Measurements from ENCODE around the gene NOP58. TPM values are rescaled to one million over a fixed set of nuclear protein-coding genes. Genes with fewer than 3 reads are reported as not detected.
A peak's percentile ranks its signal among the peaks of the same experiment; 100 is the strongest.

NOP58 gene, protein sequence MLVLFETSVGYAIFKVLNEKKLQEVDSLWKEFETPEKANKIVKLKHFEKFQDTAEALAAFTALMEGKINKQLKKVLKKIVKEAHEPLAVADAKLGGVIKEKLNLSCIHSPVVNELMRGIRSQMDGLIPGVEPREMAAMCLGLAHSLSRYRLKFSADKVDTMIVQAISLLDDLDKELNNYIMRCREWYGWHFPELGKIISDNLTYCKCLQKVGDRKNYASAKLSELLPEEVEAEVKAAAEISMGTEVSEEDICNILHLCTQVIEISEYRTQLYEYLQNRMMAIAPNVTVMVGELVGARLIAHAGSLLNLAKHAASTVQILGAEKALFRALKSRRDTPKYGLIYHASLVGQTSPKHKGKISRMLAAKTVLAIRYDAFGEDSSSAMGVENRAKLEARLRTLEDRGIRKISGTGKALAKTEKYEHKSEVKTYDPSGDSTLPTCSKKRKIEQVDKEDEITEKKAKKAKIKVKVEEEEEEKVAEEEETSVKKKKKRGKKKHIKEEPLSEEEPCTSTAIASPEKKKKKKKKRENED
- total RNA-seq, result 10 to 100 TPM; 12.9 to 26.6 (median 21.3) TPM
- polyA plus RNA-seq, result 10 to 100 TPM; 24.3 to 32.6 TPM
- long read RNA-seq, donor 1, transcript NOP58-201 (15 exons, 2,046 nt), result major isoform, 9 of 24 reads
- long read RNA-seq, donor 1, partial matches to known transcripts, result 12 of 24 reads
- long read RNA-seq, donor 1, other reads (novel, unspliced or antisense), result 3 of 24 reads
- long read RNA-seq, donor 2, partial matches to known transcripts, result 71 of 75 reads
- long read RNA-seq, donor 2, other reads (novel, unspliced or antisense), result 1 of 75 reads
- long read RNA-seq, donor 3, partial matches to known transcripts, result 14 of 20 reads
- long read RNA-seq, donor 3, other reads (novel, unspliced or antisense), result 2 of 20 reads

DNA sequence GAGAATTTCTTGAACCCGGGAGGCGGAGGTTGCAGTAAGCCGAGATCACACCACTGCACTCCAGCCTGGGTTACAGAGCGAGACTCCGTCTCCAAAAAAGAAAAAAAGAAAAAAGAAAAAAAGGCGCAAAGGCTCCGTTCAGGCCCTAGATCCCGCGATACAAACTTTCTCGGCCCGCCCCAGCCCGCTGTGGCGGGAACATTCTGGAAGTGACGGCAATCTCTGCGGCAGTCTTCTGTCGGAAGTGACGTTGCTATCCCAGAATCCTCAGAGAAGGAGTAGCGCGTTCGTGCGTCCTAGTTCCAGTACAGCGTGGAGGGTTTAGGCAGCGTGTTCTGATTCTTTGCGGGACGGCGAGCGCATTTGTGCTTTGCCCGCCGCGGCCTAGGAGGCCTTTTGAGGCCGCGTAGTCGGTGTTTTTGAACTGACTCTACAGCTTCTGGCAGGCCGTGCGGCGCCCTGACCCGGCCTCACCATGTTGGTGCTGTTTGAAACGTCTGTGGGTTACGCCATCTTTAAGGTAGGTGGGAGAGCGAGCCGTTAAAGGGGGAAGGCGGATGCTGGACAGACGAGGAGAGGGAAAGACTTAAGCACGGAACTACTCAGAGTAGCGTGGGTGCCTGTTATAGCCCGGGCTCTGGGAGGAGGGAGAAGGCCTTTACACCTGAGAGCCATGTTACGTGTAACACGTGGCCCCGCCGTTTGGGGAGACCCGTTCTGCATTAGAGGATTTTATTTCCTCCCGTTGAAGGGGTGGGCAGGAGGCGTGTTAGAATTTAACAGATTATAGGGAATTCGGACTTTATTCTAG lies at the start of gene NOP58:
Gene NOP58 (plus strand): TSS at position 297 of the 811 bp plus-strand sequence. CDS start 179 bp downstream, at position 476.
- ATAC-seq (peak; percentile 99), DNase-seq (peak; percentile 91 to 94 (median 92))
- H3K36me3 ChIP-seq, result no peaks in the 10 kb centered on the region
- 0 to 1% (median 0%) methylated on average over 43 to 54 of the region's 54 CpGs for WGBS, 4 donors
- H3K27ac ChIP-seq, result peak within 1 kb of the TSS; percentile 90 to 99 (median 97)
- no peaks in the 10 kb centered on the region for H3K27me3 ChIP-seq
- H3K4me3 ChIP-seq, result peak within 1 kb of the TSS; percentile 48 to 98 (median 80)
- H3K4me1 ChIP-seq, result peaks cover 0 to 46% (median 17%) of the 10 kb centered on the region in 12 donors
- H3K9me3 ChIP-seq, result no peaks in the 10 kb centered on the region
- TF ChIP-seq, protein P1, sequence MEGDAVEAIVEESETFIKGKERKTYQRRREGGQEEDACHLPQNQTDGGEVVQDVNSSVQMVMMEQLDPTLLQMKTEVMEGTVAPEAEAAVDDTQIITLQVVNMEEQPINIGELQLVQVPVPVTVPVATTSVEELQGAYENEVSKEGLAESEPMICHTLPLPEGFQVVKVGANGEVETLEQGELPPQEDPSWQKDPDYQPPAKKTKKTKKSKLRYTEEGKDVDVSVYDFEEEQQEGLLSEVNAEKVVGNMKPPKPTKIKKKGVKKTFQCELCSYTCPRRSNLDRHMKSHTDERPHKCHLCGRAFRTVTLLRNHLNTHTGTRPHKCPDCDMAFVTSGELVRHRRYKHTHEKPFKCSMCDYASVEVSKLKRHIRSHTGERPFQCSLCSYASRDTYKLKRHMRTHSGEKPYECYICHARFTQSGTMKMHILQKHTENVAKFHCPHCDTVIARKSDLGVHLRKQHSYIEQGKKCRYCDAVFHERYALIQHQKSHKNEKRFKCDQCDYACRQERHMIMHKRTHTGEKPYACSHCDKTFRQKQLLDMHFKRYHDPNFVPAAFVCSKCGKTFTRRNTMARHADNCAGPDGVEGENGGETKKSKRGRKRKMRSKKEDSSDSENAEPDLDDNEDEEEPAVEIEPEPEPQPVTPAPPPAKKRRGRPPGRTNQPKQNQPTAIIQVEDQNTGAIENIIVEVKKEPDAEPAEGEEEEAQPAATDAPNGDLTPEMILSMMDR (IDR thresholded peaks at IDR 0.05), result no peak
- peak in 1 of 2 donors; percentile 93 for TF ChIP-seq POLR2A (IDR thresholded peaks at IDR 0.05)
- intact Hi-C loops (cut with DNase I), result loop anchor here in 1 of 10 donors (5.0 kb wide), 1 partner anchor 112 kb away; the partner anchor contains the start of gene BMPR2

DNA sequence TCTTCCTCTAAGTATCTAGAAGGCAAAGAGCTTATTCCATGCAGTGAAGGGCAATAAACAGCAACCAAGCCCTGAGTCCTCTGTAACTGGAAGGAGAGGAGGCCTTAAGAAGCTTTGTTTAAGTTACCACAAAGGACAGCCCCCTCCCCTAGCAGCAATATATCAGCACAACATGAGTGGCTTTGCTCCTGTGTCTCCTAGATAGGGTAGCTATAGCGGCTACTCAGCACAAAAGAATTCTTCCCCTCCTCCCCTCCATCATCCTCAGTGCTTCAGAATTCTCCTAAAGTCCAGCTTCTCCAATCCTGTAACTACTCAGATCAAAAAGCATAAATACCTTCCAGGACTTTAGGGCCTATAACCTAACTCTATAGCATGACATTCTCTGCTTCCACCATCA lies 43.7 kb upstream of the NOP58 start:
- WGBS, 4 donors, result 55 to 91% (median 59%) methylated on average over 1 of the region's 1 CpG
- Histone ChIP-seq H3K9me3 (no peaks in the 10 kb centered on the region), H3K27me3 (no peaks in the 10 kb centered on the region), H3K27ac (no peak overlapping the region), H3K4me3 (no peak overlapping the region), H3K4me1 (peaks cover 0 to 31% (median 12%) of the 10 kb centered on the region in 12 donors), H3K36me3 (peaks cover 0 to 56% (median 32%) of the 10 kb centered on the region in 9 donors)
- intact Hi-C loops (cut with DNase I), result no loop called here
- DNase-seq (no peak), ATAC-seq (no peak)
- no peak for TF ChIP-seq POLR2A (IDR thresholded peaks at IDR 0.05)
- TF ChIP-seq, protein P1 (IDR thresholded peaks at IDR 0.05), result no peak

DNA sequence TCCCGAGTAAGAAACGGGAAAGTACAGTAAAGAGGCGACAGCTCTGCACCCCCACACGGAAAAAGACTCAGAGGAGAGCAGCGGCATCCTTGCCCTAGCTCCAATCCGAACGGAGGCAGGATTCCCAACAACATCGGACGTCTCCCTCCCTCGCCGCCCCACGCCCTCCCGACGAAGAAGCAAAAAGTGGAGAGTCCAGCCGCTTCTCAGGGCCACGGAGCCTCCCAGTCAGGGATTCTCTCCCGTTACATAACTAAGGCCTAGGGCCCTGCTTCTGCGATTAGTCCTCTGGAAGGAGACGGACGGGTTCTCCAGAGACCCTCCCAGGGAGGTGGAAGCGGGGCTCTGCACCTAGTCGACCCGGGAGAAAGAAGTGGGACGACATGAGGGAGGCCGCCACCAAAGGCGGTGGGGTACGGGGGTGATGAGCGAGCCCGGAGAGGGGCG lies 27.8 kb upstream of the NOP58 start:
- ATAC-seq (peak in 3 of 4 donors; percentile 40 to 62 (median 46)), DNase-seq (peak in 4 of 5 donors; percentile 27 to 34 (median 28))
- TF ChIP-seq POLR2A (IDR thresholded peaks at IDR 0.05), result no peak
- TF ChIP-seq, protein P1 (IDR thresholded peaks at IDR 0.05), result no peak
- intact Hi-C loops (cut with DNase I), result loop anchor here in 1 of 10 donors (5.0 kb wide), 1 partner anchor 139 kb away; the partner anchor contains the start of gene BMPR2
- 0 to 1% (median 0%) methylated on average over 18 to 30 of the region's 30 CpGs for WGBS, 4 donors
- Histone ChIP-seq H3K9me3 (no peaks in the 10 kb centered on the region), H3K4me3 (peak overlapping the region; percentile 81 to 99 (median 96)), H3K27me3 (no peaks in the 10 kb centered on the region), H3K36me3 (peaks cover 0 to 10% (median 0%) of the 10 kb centered on the region in 9 donors), H3K4me1 (peaks cover 3 to 45% (median 24%) of the 10 kb centered on the region in 12 donors), H3K27ac (peak overlapping the region; percentile 70 to 95 (median 90))
